Muscle of arm (tissue), 12 donors: ENCODE data around the gene PI4KA. TPM values are rescaled to one million over a fixed set of nuclear protein-coding genes. Genes with fewer than 3 reads are reported as not detected.
A peak's percentile ranks its signal among the peaks of the same experiment; 100 is the strongest.

ENCODE experiments used
- DNase-seq: peaks from one replicate; pipeline ENCODE4 v3.0.0-alpha.2; 2013
- polyA plus RNA-seq, 12 donors: library from polyadenylated mRNA; unstranded; fragments of 120-200 nt; gene quantifications; one replicate each; pipeline ENCODE4 v1.2.1, GENCODE V29; 2013; ENCODE audit not compliant: insufficient read length in 12 of 12

PI4KA gene
- polyA plus RNA-seq, 12 donors = 27.8 to 52.1 (median 31.0) TPM; not detected in 1

DNA sequence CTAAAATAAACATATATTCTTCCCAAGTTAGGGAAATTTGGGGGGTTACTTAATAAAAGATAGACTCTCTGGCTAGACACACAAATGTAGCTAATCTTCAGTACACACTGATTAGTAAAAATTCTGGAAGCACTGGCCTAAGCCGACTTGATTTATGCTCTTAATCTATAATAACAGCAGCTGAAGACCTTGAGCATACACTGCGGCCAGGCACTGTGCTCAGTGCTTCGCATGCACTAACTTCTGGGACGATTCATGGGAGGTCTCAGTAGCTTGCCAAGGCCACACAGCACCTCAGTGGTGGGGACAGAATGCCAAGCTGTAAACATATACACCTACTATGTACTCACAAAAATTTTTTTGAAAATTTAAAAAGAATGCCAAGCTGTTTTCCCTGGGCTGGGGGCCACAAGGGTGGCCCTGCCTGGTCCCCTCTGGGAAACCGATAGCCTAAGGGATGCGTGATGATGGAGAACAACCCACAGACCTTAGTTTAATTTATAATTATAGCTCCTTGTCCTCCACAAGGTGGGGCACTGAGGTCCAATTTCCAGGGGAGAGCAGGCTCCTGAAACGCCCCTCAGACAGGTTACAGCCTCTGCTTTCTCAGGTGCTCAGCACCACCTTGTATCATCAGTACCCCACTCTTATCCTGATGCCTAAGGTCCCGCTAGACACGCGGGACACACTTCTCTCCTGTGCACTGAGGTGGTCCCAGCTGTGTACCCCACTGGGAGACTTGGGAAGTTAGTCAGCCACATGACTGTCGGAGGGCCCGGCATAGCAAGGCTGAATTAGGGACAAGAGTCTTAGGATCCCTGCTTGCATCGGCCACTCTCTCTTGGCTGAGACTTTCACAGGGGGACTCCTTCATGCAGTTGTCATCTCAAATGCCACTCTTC, 64.6 kb downstream of the PI4KA start:
- no peak for DNase-seq

GRCh38 chr22:20792966-20793728, 65.5 kb downstream of the PI4KA start:
- DNase-seq = no peak

GRCh38 chr22:20792221-20792965, 66.2 kb downstream of the PI4KA start:
- DNase-seq = no peak

DNA sequence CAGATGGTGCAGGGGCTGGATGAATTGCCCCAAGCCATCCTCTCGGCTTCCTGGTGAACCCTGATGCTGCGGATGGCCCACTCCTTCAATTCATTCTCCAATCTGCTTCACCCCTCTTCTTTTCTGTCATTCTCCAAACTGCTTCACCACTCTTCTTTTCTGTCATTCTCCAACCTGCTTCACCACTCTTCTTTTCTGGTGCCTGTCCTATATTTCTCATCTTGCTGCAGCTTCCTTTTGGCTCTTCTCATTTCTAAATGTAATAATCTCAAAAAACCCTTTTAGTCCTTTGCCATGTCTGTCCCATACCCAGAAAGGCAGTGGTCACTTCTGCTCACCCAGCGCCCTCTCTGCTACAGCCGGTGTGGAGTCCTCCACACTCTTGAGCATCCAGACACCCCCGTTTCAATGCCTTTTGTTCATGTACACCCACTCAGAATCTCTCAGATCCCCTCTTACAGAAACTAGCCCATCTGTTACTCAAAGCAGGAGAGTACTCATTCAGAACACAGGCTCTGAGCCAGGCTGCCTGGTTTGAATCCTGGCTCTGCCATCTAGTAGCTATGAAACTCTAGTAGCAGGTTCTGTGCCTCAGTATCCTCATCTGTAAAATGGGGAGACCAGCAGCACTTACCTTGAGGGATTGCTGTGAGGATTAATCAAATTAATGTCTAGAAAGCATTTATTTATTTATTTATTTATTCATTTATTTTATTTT, 69.8 kb downstream of the PI4KA start:
- DNase-seq = no peak

DNA sequence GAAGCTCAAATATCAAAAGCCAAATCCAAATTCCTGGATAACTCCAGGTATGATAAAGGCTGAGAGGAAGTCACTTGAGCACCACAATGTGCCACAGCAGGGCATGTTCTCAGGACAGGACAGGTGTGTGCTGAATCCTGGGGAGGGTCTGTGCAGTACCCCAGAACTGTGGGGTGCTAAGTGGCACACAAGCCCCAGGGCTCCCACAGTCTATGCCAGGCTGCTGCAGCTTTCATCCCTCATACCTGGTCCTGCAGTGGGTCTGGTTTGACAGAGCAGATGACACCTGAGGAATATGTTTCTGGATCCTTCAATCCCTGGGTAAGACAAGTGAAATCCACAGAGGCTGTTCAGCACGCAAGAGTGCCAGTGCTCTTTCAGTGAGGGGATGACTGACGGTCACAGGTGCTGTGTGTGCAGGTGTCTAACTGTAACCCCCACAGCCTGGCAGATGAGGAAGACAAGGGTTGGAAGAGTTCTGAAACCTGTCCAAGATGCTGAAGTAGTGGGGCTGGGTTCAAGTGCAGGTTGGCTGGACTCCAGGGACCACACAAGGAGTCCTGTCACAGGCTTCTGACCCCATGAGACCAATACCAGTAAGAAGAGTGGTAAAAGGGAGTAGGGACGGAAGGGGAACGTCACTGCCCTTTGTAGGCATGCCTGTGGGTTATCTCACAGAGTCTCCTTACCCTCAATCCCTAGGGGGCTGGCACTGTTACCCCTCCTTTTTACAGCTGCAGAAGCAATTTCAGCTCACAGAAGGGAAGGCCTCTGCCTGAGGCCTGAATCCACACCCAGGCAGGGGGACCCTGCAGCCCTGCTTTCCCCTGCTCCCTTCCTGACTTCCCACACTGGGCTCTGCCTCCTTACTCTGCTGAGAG, 70.6 kb downstream of the PI4KA start:
- DNase-seq = no peak

GRCh38 chr22:20787223-20787622, 71.4 kb downstream of the PI4KA start:
- DNase-seq = no peak

- no peak for DNase-seq
Observed at GRCh38 chr22:20786536-20786979, 72.1 kb downstream of the PI4KA start.

DNA sequence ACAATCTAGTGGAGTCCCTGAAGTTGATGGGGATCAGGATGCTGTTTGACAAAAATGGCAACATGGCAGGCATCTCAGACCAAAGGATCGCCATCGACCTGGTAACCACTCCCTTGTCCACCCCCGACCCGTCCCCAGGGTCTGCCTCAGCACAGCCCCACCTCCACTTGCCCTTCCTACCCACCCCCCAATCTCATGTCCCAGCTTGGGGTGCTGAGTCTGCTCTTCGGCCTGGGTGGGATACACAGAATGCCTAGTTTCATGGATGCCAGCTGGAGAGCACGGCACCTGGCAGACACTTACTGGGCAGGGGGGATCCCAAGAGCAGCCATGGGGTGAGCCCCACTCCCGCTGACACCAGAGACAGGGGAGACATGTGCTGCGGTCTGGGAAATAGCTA, 72.6 kb downstream of the PI4KA start:
- no peak for DNase-seq

- DNase-seq = no peak
Observed at GRCh38 chr22:20785415-20785814, 73.2 kb downstream of the PI4KA start.

DNA sequence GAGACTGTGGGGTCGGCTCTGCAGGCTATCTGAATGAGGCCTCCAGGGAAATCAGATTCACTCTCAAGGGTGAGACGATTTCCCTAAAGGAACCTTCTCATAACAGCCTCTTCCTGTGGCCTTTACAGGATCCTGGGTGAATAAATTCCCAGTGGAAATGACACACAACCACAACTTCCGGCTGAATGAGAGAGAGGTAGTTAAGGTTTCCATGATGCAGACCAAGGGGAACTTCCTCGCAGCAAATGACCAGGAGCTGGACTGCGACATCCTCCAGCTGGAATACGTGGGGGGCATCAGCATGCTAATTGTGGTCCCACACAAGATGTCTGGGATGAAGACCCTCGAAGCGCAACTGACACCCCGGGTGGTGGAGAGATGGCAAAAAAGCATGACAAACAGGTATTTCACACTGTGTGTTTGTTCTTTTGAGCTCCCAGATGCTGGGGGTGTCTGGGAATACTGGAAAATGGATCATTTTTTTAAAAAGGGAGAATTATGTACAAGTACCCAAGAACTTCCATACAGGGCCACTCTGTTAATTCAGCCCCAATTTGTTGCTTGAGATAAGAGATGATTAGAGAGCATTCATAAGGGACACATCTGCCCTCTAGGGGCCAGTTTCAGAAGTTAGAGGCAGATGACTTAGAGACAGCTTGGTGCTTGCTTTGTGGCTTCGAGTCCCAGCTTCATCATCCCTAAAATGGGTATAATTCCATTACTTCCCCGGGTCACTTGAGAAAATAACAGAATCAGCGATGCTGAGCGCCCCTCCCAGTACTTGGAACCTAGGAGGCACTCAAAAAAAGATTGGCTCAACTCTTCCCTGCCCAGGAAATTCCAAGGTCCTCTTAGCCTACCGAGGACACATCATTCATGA, 74.5 kb downstream of the PI4KA start:
- DNase-seq = peak; percentile 23

DNA sequence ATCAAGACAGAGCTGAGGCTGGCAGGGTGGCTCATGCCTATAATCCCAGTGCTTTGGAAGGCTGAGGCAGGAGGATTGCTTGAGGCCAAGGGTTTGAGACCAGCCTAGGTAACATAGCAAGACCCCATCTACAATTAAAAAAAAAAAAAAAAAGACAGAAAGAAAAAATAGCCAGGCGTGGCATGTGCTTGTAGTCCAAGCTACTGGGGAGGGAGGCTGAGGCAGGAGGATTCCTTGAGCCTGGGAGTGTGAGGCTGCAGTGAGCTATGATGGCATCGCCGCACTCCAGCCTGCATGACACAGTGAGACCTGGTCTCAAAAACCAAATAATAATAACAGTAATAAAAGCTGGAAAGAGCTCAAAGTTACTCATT, 75.3 kb downstream of the PI4KA start:
- no peak for DNase-seq

DNA sequence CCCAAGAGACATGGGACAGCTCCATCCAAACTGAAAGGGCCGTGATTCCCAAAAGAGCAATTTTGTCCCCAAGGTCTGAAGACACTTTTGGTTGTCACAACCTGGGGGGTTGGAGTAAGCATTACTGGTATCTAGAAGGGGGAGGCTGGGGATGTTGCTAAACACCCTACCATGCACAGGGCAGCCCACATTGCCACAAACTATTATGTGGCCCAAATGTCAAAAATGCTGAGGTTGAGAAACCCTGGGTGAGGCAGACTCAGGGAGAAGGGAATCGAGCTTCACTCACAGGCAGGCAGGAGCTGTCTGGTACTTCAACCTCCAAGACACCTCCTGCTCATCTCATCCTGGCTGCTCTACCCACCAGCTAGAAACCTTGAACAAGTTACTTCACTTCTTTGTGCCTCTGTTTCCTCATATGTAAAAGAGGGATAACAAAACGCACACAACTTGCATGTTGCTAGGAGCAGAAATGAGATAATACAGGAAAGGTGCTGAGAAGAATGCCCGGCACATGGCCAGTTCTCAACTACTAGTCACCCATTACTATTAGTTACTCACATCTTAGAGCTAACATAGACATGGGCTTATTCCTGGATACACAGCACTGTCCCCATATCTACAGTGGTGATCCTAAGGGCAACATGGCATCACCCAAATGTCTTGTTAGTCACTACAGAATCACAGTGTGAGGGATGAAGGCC, 75.9 kb downstream of the PI4KA start:
- DNase-seq = no peak

GRCh38 chr22:20782083-20782482, 76.5 kb downstream of the PI4KA start:
- no peak for DNase-seq

DNA sequence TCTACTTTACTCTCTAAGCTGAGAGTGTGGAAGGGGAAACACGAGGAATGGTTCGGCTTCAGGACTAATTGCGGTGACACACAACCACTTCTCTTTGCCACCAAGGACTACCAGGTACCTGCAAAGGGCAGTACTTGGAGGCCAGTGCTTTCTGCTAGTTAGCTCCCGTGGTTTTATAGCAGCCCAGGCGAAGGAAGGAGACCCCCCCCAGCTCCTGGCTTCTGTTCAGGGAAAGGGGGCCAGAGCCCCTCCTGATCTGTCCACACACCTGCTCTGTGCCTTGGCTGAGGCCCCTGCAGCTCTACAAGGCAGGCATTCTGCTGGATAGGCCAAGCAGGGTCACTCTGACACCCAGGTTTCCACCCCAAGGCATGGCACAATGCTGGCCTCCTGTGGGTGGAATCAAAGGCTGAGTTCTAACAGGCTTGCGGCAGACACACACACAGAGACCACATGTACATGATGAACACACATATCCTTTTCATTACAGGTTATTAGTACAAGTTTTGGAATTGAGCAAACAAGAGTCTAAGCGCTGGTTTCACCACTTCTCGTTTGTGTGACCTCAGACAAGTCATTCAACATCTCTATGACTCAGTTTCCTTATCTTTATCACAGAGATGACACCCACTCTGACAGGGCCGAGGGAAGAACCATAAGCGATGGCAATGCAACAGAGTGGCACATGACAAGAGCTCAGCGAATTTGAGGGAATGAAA, 77.2 kb downstream of the PI4KA start:
- DNase-seq = no peak

DNA sequence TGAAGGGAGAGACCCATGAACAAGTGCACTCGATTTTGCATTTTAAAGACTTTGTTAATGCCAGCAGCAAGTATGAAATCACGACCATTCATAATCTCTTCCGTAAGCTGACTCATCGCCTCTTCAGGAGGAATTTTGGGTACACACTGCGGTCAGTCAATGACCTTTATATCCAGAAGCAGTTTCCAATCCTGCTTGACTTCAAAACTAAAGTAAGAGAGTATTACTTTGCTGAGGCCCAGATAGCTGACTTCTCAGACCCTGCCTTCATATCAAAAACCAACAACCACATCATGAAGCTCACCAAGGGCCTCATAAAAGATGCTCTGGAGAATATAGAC, 78.8 kb downstream of the PI4KA start:
- DNase-seq = no peak

- no peak for DNase-seq
Observed at GRCh38 chr22:20779014-20779817, 79.4 kb downstream of the PI4KA start.

DNA sequence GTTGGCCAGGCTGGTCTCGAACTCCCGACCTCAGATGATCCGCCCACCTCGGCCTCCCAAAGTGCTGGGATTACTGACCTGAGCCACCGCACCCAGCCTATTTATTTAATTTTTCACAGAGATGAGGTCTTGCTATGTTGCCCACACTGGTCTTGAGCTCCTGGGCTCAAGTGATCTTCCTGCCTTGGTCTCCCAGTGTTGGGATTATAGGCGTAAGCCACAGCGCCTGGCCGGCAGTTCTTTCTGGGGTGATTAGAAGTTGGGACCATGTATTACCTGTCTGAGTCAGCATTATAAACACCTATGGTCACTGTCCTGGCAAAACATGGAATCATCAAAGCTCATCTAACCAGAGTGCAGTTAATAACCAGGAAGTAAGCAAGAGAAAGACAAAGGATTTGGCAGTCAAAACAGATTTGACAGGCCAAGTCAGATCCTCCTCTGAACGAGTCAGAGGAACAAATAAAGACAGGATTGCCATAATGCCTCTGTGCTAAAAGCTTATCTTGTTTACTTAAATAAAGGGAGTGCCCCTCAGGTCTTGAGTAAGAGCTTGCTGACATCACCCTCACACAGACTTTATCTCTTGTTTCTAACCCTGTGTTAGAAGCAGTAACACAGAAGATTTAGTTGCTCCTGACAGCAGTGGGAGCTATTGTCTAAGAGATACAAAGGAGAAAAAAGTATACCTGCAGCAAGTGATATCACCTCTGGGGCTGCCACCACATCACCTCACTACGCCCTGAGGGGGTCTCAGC, 81.0 kb downstream of the PI4KA start:
- DNase-seq = no peak
